Stimulated activated CD4-positive, alpha-beta T cell treated with anti-CD3 and anti-CD28 coated beads, TNF-alpha, amount 100 ng/mL, for 4 hours (primary cell): ENCODE results near the gene COL18A1.
"Not testable (repeated sequence)": the region's sequence is repeated elsewhere in the genome, so short reads cannot be mapped to it uniquely, and the experiment has no call there.

ENCODE experiments used
- DNase-seq, 3 experiments: peaks; one replicate each; pipeline ENCODE4 v3.0.0-alpha.2; 2020; ENCODE audit warnings: low read depth in 3 of 3

The COL18A1 gene

GRCh38 chr21:45440736-45441350 lies 35.9 kb downstream of the COL18A1 start:
- DNase-seq: no peak

GRCh38 chr21:45441431-45442255 lies 36.7 kb downstream of the COL18A1 start:
- DNase-seq: no peak

GRCh38 chr21:45442276-45442675 lies 37.3 kb downstream of the COL18A1 start:
- DNase-seq: no peak

- not testable (repeated sequence) for DNase-seq
Observed at GRCh38 chr21:45442686-45443594, 38.0 kb downstream of the COL18A1 start.

- DNase-seq: no peak
Observed at GRCh38 chr21:45443595-45444181, 38.7 kb downstream of the COL18A1 start.

GRCh38 chr21:45444385-45444784 lies 39.4 kb downstream of the COL18A1 start:
- DNase-seq: no peak

- no peak for DNase-seq
Observed at GRCh38 chr21:45445369-45445768, 40.4 kb downstream of the COL18A1 start.

- no peak for DNase-seq
Observed at GRCh38 chr21:45447821-45448220, 42.9 kb downstream of the COL18A1 start.

GRCh38 chr21:45448283-45448809 lies 43.4 kb downstream of the COL18A1 start:
- DNase-seq: no peak

GRCh38 chr21:45448810-45449657 lies 44.1 kb downstream of the COL18A1 start:
- DNase-seq: no peak

GRCh38 chr21:45449658-45450422 lies 44.9 kb downstream of the COL18A1 start:
- no peak for DNase-seq

GRCh38 chr21:45450423-45451090 lies 45.6 kb downstream of the COL18A1 start:
- DNase-seq: no peak

- no peak for DNase-seq
Observed at GRCh38 chr21:45451091-45451740, 46.3 kb downstream of the COL18A1 start.

GRCh38 chr21:45451771-45452182 lies 46.8 kb downstream of the COL18A1 start:
- DNase-seq: no peak

GRCh38 chr21:45452696-45453307 lies 47.8 kb downstream of the COL18A1 start:
- no peak for DNase-seq

GRCh38 chr21:45453308-45453950 lies 48.5 kb downstream of the COL18A1 start:
- no peak for DNase-seq

GRCh38 chr21:45454060-45454925 lies 49.3 kb downstream of the COL18A1 start:
- DNase-seq: no peak
